ENCODE measurements around the gene ATP8B4.
A peak's percentile ranks its signal among the peaks of the same experiment; 100 is the strongest.
"Not testable (repeated sequence)": the region's sequence is repeated elsewhere in the genome, so short reads cannot be mapped to it uniquely, and the experiment has no call there.

The ATP8B4 gene, protein sequence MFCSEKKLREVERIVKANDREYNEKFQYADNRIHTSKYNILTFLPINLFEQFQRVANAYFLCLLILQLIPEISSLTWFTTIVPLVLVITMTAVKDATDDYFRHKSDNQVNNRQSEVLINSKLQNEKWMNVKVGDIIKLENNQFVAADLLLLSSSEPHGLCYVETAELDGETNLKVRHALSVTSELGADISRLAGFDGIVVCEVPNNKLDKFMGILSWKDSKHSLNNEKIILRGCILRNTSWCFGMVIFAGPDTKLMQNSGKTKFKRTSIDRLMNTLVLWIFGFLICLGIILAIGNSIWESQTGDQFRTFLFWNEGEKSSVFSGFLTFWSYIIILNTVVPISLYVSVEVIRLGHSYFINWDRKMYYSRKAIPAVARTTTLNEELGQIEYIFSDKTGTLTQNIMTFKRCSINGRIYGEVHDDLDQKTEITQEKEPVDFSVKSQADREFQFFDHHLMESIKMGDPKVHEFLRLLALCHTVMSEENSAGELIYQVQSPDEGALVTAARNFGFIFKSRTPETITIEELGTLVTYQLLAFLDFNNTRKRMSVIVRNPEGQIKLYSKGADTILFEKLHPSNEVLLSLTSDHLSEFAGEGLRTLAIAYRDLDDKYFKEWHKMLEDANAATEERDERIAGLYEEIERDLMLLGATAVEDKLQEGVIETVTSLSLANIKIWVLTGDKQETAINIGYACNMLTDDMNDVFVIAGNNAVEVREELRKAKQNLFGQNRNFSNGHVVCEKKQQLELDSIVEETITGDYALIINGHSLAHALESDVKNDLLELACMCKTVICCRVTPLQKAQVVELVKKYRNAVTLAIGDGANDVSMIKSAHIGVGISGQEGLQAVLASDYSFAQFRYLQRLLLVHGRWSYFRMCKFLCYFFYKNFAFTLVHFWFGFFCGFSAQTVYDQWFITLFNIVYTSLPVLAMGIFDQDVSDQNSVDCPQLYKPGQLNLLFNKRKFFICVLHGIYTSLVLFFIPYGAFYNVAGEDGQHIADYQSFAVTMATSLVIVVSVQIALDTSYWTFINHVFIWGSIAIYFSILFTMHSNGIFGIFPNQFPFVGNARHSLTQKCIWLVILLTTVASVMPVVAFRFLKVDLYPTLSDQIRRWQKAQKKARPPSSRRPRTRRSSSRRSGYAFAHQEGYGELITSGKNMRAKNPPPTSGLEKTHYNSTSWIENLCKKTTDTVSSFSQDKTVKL

DNA sequence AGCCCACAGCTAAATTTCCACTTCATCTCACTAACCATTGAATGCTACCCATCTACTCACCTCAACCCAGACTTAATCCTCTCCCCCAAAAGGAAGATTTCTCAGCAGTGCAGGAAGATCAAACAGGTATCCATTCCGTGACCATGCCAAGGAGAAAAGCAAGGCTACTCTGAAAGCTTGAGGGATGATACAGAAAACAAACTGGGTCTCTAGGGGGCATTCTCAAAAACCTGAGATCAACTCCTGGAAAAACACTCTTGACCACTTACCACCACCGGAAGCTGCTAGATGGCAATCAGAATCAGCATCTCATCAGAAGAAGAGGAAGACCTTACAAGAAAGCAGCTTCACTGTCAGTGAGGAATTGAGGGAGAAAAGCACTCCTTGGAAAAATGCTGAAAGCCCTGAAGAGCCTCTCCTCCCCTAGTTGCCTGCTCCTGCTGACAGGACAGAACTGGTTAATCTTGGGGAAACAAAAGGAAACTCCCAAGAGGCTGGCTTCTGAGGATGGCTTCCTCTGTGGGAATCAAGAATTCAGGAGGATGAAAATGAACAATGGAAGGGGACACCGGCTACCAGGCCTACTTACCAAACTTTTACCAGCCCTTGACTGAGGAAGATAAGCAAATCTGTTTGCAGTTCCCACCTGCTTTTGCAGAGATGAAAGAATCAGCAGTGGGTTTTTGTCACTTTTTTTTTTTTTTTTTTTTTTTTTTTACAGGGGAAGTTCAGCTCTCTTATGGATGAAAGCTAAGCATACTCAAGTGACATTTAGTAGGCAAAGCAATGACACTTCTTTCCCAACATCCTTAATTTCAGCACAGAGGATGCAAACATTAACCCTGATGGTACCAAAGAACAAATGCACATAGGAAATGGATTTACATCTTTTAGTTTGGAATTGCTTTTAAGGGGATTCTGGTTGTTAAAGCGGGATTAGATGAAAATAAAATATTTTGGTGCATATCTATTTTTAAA, at the start of gene ATP8B4:
TSS of gene ATP8B4 (minus strand) at position 171 of the 978 bp plus-strand sequence. CDS start 12,267 bp downstream, outside the sequence.
- no peak for FAIRE-seq

DNA sequence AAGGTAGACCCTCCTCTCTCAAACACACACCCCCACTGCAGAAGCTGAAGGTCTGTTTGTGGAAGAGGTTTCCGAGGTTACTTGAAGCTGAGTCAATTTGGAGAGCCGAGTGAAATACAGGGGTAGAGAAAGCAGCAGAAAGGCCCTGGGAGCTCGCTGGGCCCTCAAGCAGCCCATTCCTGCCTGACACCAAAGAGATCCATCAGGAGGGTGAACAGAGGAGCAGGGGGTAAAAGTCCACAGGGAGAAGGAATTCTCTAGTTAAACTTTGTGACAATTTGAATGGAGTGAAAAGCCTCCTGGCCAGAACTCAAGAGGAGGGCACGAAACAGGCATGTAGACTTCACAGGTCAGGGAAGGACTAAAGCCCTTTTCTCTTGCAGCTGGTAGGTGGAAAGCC, 49.3 kb upstream of the ATP8B4 start:
- no peak for FAIRE-seq

DNA sequence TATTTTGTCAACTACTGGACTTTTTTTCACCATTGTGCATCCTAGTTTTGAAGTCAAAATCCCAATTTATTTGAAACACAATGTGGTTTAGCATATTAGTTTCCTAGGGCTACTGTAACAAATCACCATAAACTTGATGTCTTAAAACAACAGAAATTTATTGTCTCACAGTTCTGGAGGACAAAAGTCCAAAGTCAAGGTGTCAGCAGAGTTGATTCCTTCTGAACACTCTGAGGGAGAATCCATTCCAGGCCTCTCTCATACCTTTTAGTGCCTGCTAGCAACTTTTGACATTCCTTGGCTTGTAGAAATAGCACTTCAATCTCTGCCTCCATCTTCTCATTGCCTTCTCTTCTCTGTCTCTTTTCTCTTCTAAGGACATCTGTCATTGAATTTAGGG, 48.1 kb upstream of the ATP8B4 start:
- no peak for FAIRE-seq

DNA sequence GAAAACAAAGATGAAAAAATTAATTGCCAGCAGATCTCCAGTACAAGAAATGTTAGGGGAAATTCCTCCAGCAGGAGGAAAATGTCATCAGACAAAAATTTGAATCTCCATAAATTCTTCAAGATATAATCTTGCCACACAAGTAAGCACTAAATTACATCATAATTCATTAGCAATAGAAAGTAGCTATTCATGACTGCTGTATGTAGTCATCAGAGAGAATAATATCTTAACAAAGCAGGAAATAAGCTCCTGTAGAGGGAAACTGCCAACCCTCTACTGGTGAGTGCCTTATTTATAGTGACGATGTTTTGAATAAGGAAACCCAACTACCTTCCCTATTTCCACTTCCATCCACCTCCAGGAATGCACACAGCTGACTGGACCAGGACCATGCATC, 47.2 kb upstream of the ATP8B4 start:
- no peak for FAIRE-seq

DNA sequence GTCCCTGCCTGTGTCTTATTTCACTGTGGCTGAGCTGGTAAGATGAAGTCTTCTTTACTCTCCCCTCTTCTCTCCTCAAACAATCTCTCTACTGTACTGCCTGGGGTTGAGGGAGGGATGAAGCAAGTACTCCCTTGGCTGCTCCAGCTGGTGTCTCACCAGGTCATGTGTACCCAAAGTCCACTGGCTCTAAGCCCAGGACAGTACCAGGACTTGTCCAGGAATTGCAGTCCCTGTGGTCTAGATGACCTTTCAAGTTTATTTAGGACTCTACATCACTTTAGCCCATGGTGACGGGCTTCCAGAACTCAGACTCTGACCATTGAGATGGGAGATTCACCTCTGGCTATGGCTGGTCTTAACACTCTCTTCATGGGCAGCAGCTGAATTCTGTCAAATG, 45.4 kb upstream of the ATP8B4 start:
- no peak for FAIRE-seq

DNA sequence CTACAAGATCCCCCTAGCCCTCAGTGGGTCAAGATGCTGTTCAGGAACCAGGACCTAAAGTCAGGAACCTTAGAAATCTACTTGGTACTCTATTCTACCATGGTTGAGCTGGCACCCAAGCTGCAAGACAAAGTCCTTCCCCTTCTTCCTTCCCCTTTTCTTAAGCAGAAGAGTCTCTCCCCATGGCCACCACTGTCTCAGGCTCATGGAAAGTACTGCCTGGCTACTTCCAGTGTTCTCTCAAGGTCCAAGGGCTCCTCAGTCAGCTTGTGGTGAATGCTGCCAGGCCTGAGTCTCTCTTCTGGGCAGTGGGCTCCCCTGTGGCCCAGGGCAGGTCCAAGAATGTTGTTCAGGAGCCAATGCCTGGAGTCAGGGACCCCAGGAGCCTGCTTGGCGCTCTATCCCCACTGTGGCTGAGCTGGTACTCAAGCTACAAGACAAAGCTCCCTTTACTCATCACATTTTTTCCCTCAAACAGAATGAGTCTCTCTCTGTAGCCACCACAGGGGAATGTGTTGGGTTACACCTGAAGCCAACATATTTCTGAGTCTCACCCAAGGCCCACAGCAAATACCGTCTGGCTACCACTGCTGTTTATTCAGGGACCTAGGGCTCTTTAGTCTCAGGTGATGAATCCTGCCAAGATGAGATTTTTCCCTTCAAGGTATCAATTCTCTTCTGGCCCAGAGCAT, 44.8 kb upstream of the ATP8B4 start:
- FAIRE-seq = no peak

DNA sequence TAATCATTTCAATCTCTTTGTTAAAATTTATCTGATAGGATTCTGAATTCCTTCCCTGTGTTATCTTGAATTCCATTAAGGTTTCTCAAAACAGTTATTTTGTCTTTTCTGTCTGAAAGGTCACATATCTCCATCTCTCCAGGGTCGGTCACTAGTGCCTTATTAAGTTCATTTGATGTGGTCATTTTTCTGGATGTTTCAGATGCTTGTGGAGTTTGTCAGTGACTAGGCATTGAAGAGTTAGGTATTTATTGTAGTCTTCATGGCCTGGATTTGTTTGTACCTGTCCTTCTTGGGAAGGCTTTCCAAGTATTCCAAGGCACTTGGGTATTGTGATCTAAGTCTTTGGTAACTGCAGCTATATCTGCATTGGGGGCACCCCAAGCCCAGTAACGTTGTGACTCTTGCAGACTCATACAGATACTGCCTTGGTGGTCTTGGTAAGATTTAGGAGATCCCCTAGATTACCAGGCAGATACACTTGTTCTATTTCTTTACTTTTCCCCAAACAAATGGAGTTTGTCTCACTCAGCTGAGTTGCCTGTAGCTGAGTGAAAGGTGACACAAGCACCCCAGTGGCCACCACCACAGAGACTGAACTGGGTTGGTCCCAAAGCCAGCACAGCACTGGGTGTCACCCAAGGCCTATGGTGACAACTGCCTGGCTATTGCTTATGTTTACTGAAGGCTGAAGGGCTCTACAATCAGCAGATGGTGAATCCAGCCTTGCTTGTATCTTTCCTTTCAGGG, 44.1 kb upstream of the ATP8B4 start:
- no peak for FAIRE-seq

DNA sequence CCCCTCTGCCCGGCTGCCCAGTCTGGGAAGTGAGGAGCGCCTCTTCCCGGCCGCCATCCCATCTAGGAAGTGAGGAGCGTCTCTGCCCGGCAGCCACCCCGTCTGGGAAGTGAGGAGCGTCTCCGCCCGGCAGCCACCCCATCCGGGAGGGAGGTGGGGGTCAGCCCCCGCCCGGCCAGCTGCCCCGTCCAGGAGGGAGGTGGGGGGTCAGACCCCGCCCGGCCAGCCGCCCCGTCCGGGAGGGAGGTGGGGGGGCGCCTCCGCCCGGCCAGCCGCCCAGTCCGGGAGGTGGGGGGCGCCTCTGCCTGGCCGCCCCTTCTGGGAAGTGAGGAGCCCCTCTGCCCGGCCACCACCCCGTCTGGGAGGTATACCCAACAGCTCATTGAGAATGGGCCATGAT, 39.2 kb upstream of the ATP8B4 start:
- FAIRE-seq = not testable (repeated sequence)

DNA sequence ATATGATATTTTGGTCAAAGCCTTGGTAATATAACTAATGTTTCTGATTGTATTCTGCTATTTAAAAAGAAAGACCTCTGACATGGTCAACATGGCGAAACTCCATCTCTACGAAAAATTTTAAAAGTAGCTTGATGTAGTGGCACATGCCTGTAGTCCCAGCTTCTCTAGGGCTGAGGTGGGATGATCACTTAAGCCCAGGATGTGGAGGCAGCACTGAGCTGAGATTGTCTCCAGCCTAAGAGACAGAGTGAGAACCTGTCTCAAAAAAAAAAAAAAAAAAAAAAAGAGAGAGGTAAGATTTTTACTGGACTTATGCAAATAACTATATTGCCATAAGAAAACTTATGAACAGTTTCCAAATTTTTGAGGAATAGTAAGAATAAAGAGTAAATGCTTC, 32.4 kb upstream of the ATP8B4 start:
- FAIRE-seq = no peak

DNA sequence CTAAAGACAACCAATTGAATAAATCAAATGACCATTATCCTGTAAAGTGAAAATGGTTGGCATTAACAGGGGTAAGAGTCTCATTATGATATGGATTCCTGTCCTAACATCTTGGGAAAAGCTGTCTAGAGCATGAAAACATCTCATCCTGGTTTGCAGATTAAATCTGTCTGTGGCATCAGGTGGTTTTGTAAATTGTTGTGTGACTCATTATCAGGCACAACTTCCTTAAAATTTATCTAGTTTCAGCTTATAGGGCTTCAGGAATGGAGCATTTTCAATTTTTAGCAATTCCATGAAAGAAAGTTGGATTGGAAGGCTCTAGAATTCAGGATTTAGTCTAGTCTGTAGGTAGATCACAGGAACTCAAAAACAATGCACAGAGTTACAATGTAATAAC, 31.8 kb upstream of the ATP8B4 start:
- FAIRE-seq = no peak

DNA sequence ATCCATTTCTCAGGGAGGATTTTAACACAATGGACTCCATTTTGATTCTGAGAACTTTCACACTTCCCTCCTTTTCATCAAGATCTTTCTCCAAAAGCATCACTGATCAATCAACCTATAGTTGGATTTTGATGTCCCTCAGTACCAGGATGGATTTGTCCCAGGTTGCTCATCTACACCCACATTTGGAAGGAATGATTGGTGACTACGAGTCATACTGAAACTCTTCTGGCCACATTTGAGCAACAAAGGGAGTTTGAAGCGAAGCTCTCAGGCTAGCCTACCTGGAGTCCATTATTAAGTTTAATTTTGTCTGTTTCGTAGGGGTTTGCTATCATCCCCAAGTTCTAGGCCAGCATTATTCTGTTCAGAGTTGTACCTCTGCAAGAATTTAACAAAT, 31.3 kb upstream of the ATP8B4 start:
- no peak for FAIRE-seq

DNA sequence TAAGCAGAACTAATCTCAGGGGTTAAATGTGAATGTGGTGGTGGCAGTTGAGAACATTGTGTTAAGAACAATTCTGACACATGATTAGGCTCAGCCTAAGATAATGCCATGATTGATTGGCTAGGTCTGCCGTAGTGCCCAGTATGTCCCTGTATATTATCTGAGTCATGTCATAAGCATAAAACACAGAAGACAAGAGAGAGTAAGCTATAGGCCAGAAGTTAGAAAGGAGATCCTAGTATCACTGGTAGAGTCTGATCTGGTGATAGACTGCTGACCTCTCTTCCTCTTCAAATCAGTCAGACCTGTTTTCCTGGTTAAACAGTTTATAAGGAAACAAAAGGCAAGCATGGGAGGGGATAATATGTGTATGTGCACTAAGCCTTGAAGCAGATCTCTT, 30.1 kb upstream of the ATP8B4 start:
- FAIRE-seq = no peak

DNA sequence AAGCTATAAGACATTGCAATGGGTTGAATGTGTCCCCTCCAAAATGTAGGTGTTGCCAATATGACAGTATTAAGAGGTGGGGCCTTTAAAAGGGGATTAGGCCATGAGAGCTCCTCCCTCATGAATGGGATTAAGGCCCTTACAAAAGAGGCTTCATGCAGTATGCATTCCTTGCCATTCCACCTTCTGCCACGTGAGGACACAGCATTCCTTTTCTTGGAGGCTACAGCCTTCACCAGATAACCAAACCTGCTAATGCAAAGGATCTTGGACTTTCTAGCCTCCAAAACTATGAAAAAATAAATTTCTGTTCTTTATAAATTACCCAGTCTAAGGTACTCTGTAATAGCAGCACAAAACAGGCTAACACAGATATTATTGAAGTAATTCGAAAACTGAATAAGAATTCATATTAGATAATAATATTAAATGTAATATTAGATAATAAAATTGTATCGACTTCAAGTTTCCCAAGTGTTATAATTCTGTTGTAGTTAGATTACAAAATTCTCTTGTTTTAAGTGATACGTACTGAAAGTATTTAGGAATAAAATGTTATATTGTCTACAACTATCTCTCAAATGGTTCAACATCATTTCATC, 29.4 kb upstream of the ATP8B4 start:
- FAIRE-seq = no peak

DNA sequence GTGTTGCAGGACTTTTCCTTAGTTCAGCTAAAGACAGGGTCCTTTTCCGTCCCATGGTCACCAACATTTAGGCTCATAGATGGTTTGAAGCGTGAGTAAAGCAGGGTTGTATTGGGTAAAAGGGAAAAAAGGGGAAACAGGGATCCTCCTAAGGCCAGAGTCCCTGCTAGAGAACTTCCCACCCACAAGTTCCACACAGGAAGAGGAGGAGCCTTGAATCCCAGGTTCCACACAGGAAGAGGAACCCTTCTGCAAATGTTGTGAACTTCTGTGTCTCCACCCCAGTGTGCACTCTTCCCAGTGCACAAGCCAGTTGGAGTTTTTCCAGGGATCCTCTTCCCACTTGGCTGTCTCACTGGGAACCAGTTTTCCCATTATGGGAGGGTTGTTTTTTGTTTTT, 27.6 kb upstream of the ATP8B4 start:
- FAIRE-seq = no peak

DNA sequence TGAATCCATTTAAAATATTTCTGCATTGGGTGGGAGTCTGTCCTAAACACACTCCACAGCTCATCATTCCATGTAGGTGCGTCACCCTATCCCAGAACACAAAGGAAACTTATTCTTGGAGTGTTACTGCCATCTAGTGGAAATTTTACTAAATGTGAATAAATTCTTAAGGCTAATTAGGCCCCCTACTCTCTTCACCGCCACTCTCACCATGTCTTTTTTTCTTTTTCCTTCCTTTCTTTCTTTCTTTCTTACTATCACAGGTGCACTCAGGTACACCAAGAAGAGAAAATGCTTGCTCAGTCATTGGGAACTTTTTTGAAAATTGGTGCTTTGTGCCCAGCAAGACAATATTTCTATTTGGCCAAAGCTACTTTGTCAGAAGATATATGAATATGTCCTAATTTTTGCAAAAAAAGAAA, 26.4 kb upstream of the ATP8B4 start:
- FAIRE-seq = peak; percentile 86

DNA sequence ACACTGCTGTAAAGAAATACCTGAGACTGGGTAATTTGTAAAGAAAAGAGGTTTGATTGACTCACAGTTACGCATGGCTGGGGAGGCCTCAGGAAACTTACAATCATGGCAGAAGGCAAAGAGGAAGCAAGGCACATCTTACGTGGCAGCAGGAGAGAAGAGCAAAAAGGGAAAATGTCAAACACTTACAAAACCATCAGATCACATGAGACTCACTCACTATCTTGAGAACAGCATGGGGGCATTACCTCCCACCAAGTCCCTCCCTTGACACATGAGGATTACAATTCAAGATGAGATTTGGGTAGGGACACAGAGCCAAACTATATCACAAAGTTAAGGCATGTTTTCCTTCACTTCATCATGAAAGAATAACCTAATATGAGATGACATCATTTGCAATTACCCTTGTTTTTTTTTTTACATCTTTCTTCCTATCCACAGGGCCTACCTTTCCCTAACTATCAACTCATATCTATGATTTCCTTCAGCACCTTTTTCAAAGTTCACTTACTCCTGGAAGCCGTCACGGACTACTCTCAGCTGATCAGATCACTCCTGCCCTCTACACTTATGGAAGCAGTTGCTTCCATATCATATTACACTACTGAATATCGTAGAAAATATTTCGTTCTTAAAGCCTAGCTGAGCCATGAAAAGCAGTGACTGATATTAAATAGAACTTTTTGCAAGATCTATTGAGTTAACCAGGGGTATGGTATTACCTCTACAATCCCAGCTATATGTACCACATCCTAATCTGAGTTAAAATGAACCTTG, 25.5 kb upstream of the ATP8B4 start:
- FAIRE-seq = no peak

DNA sequence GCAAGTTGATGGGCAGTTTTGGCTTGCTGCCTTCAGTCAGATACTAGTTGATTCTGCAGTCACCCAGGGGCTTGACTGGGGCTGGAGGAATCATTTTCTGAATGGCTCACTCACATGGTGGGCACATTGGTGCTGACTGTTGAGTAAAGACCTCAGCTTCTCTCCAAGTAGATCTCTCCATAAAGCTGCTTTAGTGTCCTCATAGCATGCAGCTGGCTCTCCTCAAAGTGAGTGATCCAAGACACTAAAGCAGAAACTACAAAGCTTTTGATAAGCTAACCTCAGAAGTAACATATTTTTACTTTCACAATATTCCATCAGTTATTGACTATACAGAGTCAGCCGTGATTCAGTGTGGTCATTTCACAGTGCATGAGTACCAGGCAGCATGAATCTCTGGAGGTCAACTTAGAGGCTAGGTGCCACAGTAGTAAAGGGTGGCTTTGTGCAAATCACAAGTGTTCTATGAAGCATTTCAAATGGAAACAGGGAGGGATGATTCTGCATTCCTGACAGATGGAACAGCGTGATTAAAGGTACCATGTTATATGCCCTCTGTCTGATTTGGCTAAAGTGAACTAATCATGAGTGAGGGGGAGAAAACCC, 24.3 kb upstream of the ATP8B4 start:
- no peak for FAIRE-seq

DNA sequence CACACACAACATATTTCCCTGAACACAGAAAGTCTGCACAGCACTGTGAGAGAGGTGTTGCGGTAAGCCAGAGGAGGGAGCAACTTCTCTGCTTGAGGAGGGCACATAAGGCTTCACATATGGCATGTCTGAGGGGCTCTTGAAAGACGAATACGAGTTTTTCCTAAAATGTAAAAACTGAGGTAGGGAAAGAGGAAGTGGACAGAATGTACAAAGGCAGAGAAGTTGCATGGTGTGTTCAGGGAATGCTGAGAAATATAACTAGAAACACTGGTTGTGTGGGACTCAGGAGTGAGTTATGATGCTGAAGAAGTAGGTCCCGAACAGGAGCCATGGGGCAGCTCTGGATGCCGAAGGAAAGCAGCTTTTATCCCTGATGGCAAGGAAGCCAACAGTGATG, 22.8 kb upstream of the ATP8B4 start:
- FAIRE-seq = no peak

DNA sequence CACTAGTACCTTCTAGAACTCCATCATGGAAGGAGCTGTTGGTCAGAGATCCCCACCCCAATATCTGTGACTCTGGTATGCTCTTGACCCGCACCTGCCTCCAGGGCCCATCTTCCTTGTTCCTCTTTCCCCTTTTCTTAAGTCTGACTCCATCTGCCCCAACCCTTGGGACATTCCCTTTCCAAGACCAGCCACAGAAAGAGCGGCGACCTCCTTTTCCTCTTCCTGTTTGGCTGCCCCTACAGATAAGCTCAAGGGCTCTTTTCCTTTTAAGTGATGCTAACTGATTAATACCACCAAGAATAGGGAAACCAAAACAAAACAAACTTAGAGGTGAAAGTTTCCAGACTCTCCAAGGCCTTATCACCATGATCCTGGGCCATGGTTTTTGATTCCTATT, 21.9 kb upstream of the ATP8B4 start:
- no peak for FAIRE-seq
